HG03064 (cell line): ENCODE measurements around the gene IGFBP5.

Experiments used
- ATAC-seq: cut with Tn5 transposase; IDR thresholded peaks from one replicate; pipeline ENCODE4 v1.9.1; 2021; ENCODE audit warnings: low read depth; ENCODE audit not compliant: unreplicated experiment

The IGFBP5 gene

DNA sequence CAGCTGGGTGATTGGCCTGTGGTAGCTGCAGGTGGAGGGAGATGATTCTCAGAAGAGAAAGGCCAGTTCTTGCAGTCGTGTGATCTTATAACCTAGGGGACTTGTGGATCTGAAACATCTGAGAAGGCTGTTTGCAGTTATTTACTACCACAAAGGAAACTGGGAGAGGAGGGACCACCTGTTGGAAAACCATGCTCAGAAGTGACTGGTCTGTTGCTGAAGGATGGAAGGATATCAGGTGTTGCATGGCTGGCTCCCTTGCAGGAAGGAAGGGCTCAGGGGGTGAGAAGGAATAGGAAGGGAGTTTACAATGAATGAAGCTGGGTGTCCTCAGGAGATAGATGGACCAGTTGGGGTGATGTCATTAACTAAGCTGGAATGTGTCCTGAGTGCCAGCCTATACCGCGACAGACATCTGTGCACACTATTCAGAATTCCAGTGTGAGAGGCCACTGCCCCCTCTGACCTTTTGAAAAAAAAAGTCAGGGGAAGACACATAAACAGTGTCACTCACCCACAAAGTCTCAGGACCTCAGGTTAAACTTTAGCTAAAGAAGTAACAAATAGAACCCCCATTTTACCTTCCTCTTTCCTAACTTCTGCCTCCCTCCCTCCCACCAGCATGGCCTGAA, 44.6 kb downstream of the IGFBP5 start:
- no peak for ATAC-seq

- ATAC-seq, result no peak
Observed at GRCh38 chr2:216649574-216649973, 45.8 kb downstream of the IGFBP5 start.

- ATAC-seq, result no peak
Observed at GRCh38 chr2:216648105-216648504, 47.2 kb downstream of the IGFBP5 start.

- no peak for ATAC-seq
Observed at GRCh38 chr2:216646116-216646515, 49.2 kb downstream of the IGFBP5 start.

GRCh38 chr2:216645636-216645950, 49.8 kb downstream of the IGFBP5 start:
- no peak for ATAC-seq

GRCh38 chr2:216644842-216645635, 50.3 kb downstream of the IGFBP5 start:
- ATAC-seq, result no peak

DNA sequence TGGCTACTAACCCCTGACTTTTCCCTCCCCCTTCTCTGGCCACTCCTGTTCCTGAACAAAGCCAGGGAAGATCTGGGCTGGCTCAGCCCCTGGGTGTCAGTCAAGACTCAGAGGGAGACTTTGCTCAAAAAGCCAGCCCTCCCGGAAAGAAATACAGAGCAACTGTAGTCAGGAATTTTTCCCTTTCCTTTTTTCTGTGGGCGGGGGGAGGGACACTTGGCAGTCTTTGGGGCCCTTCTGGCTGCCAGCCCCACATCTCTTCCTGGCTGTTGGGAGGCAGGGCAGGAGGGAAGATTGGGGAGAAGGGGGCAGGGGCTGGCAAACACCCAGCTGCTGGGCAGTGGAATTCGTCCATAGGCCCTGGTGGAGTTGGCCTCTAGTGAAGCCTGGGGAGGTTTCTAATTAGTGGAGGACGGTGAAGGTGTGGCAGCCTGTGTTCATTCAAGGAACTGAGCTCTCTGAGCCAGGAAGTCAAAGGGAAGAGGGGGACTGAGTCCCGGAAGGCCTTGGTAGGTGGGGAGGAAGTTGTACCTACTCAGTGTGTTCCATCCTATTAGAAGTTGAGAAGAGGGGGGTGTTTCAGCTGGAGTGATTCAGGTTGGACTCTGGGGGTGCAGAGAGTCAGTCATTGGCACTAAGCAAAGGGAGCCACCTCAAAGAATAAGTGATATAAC, 51.2 kb downstream of the IGFBP5 start:
- no peak for ATAC-seq

GRCh38 chr2:216637472-216637871, 57.9 kb downstream of the IGFBP5 start:
- ATAC-seq, result no peak

DNA sequence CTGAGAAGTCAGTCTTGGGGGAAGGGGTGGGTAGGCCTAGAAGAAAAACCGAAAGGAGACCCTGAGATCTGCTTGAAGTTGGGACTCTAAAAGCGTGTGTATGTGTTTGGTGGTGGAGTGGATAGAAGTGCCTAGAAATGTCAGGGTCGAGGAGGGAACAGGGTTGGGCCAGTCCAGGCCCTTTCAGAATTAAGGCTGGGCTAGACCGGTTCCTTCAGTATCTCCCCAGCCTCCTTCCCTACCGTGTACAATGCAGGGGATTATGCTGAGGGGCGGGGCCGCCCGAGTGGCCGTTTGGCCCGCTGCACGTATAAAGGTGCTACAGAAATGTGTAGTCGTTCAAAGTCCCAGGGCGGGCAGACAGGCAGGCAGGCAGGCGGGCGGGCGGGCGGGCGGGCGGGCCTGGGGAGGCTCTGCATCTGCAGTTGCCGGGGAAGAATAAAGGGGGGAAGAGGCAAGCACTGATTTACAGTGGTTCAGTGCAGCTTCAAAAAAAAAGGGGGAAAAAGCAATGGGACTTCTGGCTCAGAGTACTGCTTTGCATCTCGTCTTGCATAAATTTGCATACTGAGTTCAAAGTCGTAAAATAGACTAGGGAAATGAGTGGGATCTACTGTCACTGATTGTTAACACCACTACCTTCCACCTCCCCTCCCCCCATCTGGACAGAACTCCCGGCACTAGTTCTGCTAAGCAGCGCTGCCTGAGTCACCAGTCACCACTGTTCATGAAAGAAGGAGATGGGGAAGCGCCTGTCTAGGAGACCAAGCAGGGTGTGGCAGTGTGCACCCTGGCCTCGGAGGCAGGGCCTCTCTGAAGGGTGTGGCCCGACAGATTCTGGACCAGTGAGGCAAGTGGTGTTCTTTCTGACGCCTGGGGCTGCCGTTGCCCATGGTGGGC, 58.5 kb downstream of the IGFBP5 start:
- ATAC-seq, result no peak

GRCh38 chr2:216635701-216636550, 59.4 kb downstream of the IGFBP5 start:
- no peak for ATAC-seq

DNA sequence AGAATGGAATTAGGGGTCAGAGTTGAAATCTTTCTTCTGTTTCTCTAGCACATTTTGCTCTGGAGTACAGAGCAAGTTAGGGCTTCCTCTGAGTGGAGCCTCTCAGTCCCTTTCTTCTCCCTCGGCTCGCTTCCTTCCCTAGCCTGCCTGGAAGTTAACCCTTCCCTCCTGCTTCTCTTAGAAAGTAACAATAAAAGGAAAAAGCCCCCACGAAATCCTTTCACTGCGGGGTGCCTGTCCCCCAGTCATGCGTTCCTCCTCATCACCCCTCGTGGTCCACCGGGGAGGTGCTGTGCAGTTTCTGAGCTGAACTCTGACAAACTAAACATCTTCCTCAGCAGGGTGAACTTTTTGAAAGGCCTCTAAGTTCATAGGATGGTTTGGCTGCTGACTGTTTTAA, 60.2 kb downstream of the IGFBP5 start:
- no peak for ATAC-seq

GRCh38 chr2:216634370-216635148, 60.8 kb downstream of the IGFBP5 start:
- ATAC-seq, result no peak

DNA sequence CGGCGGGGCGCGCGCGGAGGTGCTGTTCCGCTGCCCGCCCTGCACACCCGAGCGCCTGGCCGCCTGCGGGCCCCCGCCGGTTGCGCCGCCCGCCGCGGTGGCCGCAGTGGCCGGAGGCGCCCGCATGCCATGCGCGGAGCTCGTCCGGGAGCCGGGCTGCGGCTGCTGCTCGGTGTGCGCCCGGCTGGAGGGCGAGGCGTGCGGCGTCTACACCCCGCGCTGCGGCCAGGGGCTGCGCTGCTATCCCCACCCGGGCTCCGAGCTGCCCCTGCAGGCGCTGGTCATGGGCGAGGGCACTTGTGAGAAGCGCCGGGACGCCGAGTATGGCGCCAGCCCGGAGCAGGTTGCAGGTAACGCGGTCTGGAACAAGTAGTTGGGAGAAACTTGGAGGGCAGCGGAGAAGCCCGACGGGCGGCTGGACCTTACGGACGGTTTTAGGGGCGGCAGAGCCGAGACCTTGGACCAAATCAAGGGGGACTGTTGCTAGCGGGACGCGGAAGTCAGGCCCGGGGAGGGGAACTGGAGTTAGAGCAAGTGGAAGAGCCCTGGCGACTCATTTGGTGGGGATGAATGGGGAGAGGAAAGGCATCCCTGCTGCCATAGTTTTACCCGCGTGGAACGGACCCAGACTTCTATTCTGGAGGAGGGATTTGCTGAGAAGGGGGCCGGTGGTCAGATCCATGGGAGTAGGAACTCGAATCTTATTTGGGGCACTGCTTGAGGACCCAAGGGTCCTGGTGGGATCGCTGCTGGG, 61.6 kb downstream of the IGFBP5 start:
- ATAC-seq, result no peak

DNA sequence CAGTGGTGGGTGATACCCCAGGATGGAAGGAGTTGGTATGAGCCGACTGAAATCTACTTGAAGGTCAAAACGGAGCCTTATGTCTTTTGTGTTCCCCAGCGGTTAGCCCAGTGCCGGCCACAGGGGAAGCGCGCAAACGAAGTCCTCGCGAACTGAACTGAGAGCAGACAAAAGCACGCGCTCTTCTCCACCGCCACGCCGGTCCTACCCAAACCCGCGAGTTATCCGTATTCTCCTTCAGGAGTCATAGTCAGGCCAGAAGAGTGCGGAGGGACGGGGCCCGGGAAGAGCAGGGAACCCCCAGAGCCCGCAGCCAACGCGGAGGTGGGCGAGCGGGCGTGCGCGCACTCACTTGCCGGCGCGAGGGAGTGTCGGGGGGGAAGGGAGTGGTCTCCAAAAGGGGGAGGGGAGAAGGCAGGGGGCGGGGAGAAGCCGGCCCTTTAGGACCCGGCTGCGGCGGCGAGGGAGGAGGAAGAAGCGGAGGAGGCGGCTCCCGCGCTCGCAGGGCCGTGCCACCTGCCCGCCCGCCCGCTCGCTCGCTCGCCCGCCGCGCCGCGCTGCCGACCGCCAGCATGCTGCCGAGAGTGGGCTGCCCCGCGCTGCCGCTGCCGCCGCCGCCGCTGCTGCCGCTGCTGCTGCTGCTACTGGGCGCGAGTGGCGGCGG, 62.3 kb downstream of the IGFBP5 start, which contains the start of gene IGFBP2:
IGFBP2 (plus strand) TSS at position 469 of the 664 bp plus-strand sequence; CDS start at position 573, 104 bp downstream.
- ATAC-seq, result no peak

- no peak for ATAC-seq
Observed at GRCh38 chr2:216632346-216632951, 62.9 kb downstream of the IGFBP5 start.

- ATAC-seq, result no peak
Observed at GRCh38 chr2:216629784-216630183, 65.6 kb downstream of the IGFBP5 start.

- ATAC-seq, result no peak
Observed at GRCh38 chr2:216626875-216627245, 68.5 kb downstream of the IGFBP5 start.
